ENCODE measurements around the gene GRK1.

The GRK1 gene

GRCh38 chr13:113741191-113741668 is 74.2 kb downstream of the GRK1 start:
- no peak for TF ChIP-seq CTCF (IDR thresholded peaks at IDR 0.05)

GRCh38 chr13:113742000-113742441 is 75.0 kb downstream of the GRK1 start:
- no peak for TF ChIP-seq CTCF (IDR thresholded peaks at IDR 0.05)

- TF ChIP-seq CTCF (IDR thresholded peaks at IDR 0.05) = no peak
Observed at GRCh38 chr13:113742445-113743120, 75.6 kb downstream of the GRK1 start.

GRCh38 chr13:113743366-113744195 is 76.6 kb downstream of the GRK1 start:
- TF ChIP-seq CTCF (IDR thresholded peaks at IDR 0.05) = no peak

GRCh38 chr13:113744197-113745000 is 77.4 kb downstream of the GRK1 start:
- TF ChIP-seq CTCF (IDR thresholded peaks at IDR 0.05) = no peak

- no peak for TF ChIP-seq CTCF (IDR thresholded peaks at IDR 0.05)
Observed at GRCh38 chr13:113745059-113745458, 78.0 kb downstream of the GRK1 start.

- no peak for TF ChIP-seq CTCF (IDR thresholded peaks at IDR 0.05)
Observed at GRCh38 chr13:113746143-113746525, 79.1 kb downstream of the GRK1 start.
